DND-41 (cell line): Measurements from ENCODE around the gene ACIN1.

Experiments used
- ATAC-seq: fragments of 200-7000 bp; cut with Tn5 transposase; 3 replicates; pipeline ENCODE4 v1.9.1; 2021; ENCODE audit warnings: low read depth; ENCODE audit not compliant: insufficient read depth
- DNase-seq: peaks from one replicate; pipeline ENCODE4 v3.0.0-alpha.2; 2020
- H2AFZ ChIP-seq: 2 replicates; pipeline ENCODE4 v1.6.0; 2012; ENCODE audit warnings: low read depth, low read length
- H3K27ac ChIP-seq: 2 replicates; pipeline ENCODE4 v1.5.1; 2012; ENCODE audit warnings: low read length, inconsistent platforms
- H3K27me3 ChIP-seq: fragments of 200-600 bp; sonication (generic); 2 replicates; pipeline ENCODE4 v1.6.0; 2012; ENCODE audit warnings: low read length, mild to moderate bottlenecking, inconsistent platforms; ENCODE audit not compliant: insufficient read depth, poor library complexity
- H3K36me3 ChIP-seq: 2 replicates; pipeline ENCODE4 v1.5.1; 2012; ENCODE audit warnings: low read length, inconsistent platforms; ENCODE audit not compliant: insufficient read depth
- H3K4me1 ChIP-seq: 2 replicates; pipeline ENCODE4 v1.5.1; 2012; ENCODE audit warnings: mild to moderate bottlenecking, low read length; ENCODE audit not compliant: insufficient read depth
- H3K4me2 ChIP-seq: 2 replicates; pipeline ENCODE4 v1.6.0; 2012; ENCODE audit warnings: mild to moderate bottlenecking, moderate library complexity, low read length, inconsistent platforms; ENCODE audit not compliant: insufficient read depth
- H3K4me3 ChIP-seq, 2 experiments: fragments of 200-600 bp in 1 of 2; shearing (Covaris generic) in 1 of 2; 2 replicates each; pipeline ENCODE4 v1.5.1; 2012 to 2016; ENCODE audit warnings: inconsistent platforms in 2 of 2, low read length in 2 of 2, mild to moderate bottlenecking in 2 of 2, low read depth in 1 of 2, moderate library complexity in 1 of 2
- H3K79me2 ChIP-seq: 2 replicates; pipeline ENCODE4 v1.6.0; 2012; ENCODE audit warnings: low read length, inconsistent platforms; ENCODE audit not compliant: insufficient read depth
- H3K9ac ChIP-seq: 2 replicates; pipeline ENCODE4 v1.6.0; 2012; ENCODE audit warnings: low read depth, mild to moderate bottlenecking, inconsistent platforms, low read length, moderate library complexity
- H3K9me3 ChIP-seq: 2 replicates; pipeline ENCODE4 v1.5.1; 2012; ENCODE audit warnings: low read length, moderate library complexity, mild to moderate bottlenecking, inconsistent platforms; ENCODE audit not compliant: insufficient read depth, severe bottlenecking
- H4K20me1 ChIP-seq: 2 replicates; pipeline ENCODE4 v1.6.0; 2012; ENCODE audit warnings: low read length; ENCODE audit not compliant: insufficient read depth
- CTCF ChIP-seq: IDR thresholded peaks from 2 replicates; pipeline ENCODE4 v1.5.1; 2012; ENCODE audit warnings: borderline replicate concordance, low read length, moderate library complexity, mild to moderate bottlenecking; ENCODE audit not compliant: poor library complexity, severe bottlenecking; ENCODE audit errors: extremely low read depth
- EZH2 ChIP-seq: IDR thresholded peaks from 3 replicates; pipeline ENCODE4 v1.6.1; 2012; ENCODE audit warnings: borderline replicate concordance, low read depth, mild to moderate bottlenecking, moderate library complexity, low read length, inconsistent platforms; ENCODE audit not compliant: severe bottlenecking

ACIN1 gene

DNA sequence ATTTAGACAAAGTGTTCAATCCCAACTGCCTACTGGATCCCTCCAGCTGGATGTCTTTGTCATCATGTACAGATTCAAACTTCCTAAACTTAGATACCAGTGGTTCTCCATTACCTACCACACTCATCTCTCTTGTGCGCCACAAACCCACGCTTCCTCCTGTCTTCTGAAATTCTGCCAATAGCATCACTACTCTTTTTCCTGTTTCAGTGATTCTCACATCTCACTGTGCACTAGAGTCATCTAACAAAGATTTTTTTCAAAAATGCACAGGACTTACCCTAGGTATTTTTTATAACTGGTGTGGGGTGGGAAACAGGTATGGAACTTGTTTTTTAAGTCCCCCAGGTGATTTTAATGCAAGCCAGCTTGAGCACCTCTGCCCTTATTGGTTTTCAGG lies 66.1 kb downstream of the ACIN1 start:
- H3K27me3 ChIP-seq, result no peaks in the 10 kb centered on the region
- TF ChIP-seq CTCF, result no peak
- no peak for TF ChIP-seq EZH2
- no peak overlapping the region for H3K4me3 ChIP-seq
- H3K9me3 ChIP-seq, result no peaks in the 10 kb centered on the region
- H3K4me1 ChIP-seq, result peaks cover 35% of the 10 kb centered on the region
- DNase-seq (peak; percentile 25), ATAC-seq (peak; percentile 64)
- no peak overlapping the region for H3K4me2 ChIP-seq
- peaks cover 36% of the 10 kb centered on the region for H3K79me2 ChIP-seq
- no peak overlapping the region for H3K27ac ChIP-seq
- peaks cover 70% of the 10 kb centered on the region for H3K36me3 ChIP-seq
- peaks cover 13% of the 10 kb centered on the region; the same call in 1 of the 2 replicates for H4K20me1 ChIP-seq
- no peak overlapping the region for H2AFZ ChIP-seq
- H3K9ac ChIP-seq, result no peak overlapping the region

DNA sequence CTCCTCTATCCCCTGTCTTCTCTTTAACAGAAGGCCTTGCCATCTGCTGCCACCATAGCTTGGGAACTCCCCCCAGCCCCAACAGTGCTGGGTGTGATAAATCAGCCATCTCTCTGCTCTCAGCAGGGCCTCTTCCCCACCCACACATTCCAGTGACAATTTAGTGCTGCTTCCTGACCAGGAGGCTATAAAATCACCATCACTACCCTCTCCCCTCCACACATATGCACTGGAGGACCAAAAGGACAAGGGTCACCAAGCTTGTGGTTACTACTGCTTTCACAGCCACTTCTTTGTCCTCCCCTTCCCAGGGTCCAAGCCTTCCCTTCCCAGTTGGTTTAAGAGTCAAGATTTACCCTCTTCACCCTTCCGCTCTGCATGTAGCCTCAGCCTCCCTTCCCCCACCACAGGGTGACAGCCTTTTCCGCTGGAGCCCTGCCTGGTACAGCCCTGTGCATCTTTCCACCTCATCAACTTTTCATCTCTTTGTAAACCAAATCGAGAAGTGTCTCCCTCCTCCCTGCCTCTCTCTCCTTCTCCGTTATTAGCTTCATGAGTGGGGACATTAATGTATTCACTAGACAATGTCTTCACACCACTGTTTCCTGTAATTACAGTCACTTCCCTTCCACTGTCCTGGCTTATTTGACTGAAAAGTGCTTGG lies 69.7 kb downstream of the ACIN1 start:
- Histone ChIP-seq H3K4me1 (peaks cover 8% of the 10 kb centered on the region), H4K20me1 (peaks cover 13% of the 10 kb centered on the region; the same call in 1 of the 2 replicates), H3K4me3 (no peak overlapping the region), H3K36me3 (peaks cover 48% of the 10 kb centered on the region), H3K27me3 (no peaks in the 10 kb centered on the region), H3K79me2 (peaks cover 13% of the 10 kb centered on the region; the same call in 1 of the 2 replicates), H2AFZ (no peak overlapping the region), H3K9ac (no peak overlapping the region), H3K9me3 (no peaks in the 10 kb centered on the region), H3K27ac (no peak overlapping the region), H3K4me2 (no peak overlapping the region)
- TF ChIP-seq CTCF (no peak), EZH2 (no peak)
- DNase-seq (no peak), ATAC-seq (0 out of 3 replicates have a peak, but pooled peaks have one; percentile 20)

GRCh38 chr14:23024612-23025075 lies 70.3 kb downstream of the ACIN1 start:
- Histone ChIP-seq H3K79me2 (peaks cover 13% of the 10 kb centered on the region; the same call in 1 of the 2 replicates), H2AFZ (no peak overlapping the region), H3K4me1 (peaks cover 8% of the 10 kb centered on the region), H4K20me1 (peaks cover 13% of the 10 kb centered on the region; the same call in 1 of the 2 replicates), H3K36me3 (peaks cover 46% of the 10 kb centered on the region), H3K4me3 (no peak overlapping the region), H3K27ac (no peak overlapping the region), H3K9me3 (no peaks in the 10 kb centered on the region), H3K9ac (no peak overlapping the region), H3K4me2 (no peak overlapping the region), H3K27me3 (no peaks in the 10 kb centered on the region)
- TF ChIP-seq CTCF, result no peak
- no peak for TF ChIP-seq EZH2
- DNase-seq (no peak), ATAC-seq (no peak)
